GM18907 (cell line): ENCODE measurements around the gene LRRC40.
A peak's percentile ranks its signal among the peaks of the same experiment; 100 is the strongest.
"Not testable (repeated sequence)": the region's sequence is repeated elsewhere in the genome, so short reads cannot be mapped to it uniquely, and the experiment has no call there.

ENCODE experiments used
- ATAC-seq: cut with Tn5 transposase; IDR thresholded peaks from one replicate; pipeline ENCODE4 v1.9.1; 2021; ENCODE audit warnings: mild to moderate bottlenecking, moderate library complexity; ENCODE audit not compliant: unreplicated experiment

The LRRC40 gene

GRCh38 chr1:70205434-70206118, at the start of gene LRRC40:
LRRC40 (minus strand) TSS chr1:70205579; CDS start chr1:70205540, 39 bp downstream.
- ATAC-seq, result peak; percentile 80

GRCh38 chr1:70248729-70249128, 43.4 kb upstream of the LRRC40 start:
- no peak for ATAC-seq

- ATAC-seq, result no peak
Observed at GRCh38 chr1:70247768-70248167, 42.4 kb upstream of the LRRC40 start.

- no peak for ATAC-seq
Observed at GRCh38 chr1:70247122-70247521, 41.7 kb upstream of the LRRC40 start.

DNA sequence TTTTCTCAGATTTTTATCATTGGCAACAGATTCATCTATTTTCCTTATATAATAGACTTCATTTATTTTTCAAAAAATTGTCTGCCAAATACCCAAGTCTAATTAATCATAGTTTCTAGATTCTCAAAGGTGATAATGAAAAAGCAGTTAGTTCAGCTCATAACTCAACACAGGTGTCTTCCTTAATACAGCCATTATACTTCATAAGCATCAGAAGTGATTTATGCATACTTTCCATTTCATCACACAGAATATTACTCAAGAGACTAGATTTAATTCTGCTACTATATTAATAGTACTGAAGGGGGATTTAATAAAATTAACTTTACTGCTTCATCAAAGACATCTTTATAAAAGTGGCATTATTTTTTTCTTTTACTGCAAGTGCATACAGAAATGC, 34.6 kb upstream of the LRRC40 start:
- no peak for ATAC-seq

GRCh38 chr1:70234733-70235132, 29.4 kb upstream of the LRRC40 start:
- no peak for ATAC-seq

DNA sequence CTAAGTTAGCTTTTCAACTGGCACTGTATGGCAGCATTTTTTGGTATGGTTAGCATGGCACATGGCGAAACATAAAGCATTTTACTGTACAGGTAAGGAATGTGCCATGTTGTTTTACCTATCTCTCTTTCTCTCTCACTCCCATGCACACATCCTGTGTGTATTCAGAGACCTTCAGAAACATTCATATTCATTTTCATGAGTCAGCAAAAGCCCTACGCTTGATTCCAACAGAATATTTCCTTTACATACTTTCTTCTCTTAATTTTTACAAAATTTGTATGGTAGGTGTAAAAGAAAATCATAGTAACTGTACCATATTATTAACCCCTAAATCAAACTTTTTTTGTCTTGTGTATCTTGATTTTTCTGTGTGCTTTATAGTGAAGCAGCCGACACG, 26.1 kb upstream of the LRRC40 start:
- no peak for ATAC-seq

DNA sequence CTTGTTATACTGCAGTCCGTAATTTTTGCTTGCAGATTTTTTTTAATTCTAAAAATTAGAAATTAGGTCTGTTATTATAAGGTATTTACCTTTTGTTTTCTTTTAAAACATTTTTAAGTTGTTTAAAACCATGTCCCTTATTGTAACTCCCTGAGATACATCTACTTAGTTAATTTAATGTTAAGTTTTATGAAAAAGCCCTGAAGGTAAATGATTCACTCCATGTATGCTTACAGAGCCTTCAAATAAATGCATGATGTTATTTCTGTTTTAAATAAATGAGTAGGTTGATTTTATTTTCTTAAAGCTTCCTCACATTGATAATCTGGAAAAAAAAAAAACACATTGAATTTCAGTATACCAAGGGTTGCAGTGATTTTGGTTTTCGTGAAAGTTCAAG, 23.3 kb upstream of the LRRC40 start:
- ATAC-seq, result no peak

- ATAC-seq, result peak; percentile 48
Observed at GRCh38 chr1:70227439-70227838, 22.1 kb upstream of the LRRC40 start.

- no peak for ATAC-seq
Observed at GRCh38 chr1:70224954-70225353, 19.6 kb upstream of the LRRC40 start.

DNA sequence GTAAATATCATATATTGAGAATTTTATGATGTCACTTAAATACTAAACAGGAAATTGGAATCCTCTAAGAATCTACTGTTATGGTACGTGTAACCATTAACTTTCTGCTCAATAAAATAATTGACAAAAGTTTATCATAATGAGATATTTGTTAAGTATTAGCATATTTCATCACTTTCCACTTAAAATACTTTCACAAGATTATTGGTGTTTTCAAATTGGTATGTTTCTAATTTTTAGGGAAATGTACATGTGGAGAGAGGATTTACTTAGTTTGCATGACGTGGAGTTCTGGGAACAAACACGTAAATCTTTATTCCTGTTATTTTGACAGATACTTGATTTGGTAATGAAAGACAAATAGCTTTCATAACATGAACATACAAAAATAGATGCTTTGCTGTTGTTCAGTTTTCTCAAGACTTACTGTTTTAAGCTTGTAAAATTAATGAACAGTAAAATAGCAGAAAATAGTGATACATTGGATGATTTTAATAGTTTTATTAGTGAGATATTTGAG, 17.4 kb upstream of the LRRC40 start:
- no peak for ATAC-seq

GRCh38 chr1:70221238-70222121, 16.1 kb upstream of the LRRC40 start, which contains the start of gene SRSF11:
SRSF11 (plus strand) TSS chr1:70221380; CDS start chr1:70221637, 257 bp downstream.
- ATAC-seq, result peak; percentile 95

GRCh38 chr1:70220517-70221237, 15.3 kb upstream of the LRRC40 start:
- peak; percentile 10 for ATAC-seq

DNA sequence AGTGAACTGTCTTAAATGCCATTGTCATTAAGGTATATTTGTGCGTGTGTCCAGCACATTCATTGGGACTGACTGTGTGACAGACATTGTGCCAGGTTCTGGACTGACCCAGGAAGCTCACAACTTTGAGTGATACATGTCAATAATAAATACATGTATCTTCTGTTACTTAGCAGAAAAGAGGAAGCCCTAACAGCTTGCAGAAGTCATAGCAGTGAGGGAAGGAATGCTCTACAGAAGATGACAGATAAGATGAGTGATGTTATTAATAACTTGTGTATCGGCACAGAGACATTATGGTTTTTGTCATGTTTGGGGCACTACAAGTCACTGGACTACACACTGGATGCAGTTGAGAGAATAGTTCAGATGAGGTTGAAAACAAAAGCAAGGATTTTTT, 14.6 kb upstream of the LRRC40 start:
- no peak for ATAC-seq

DNA sequence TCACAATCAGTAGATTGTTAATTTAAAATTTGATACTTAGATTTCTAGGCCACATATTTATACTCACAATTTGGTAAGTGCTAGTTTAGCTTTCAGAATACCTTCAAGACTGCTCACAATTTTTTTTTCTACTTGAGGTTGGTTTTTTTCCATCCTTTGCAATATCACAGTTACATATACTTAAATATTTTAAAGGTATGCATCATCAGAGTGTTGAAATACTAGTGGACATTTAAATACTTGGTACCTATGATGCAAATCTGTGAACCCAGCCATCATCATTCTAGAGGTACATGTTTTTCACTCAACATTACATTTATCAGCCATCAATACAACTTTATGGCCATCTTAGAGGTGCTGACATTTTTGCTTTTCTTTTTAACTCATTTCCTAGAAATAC, 6.2 kb upstream of the LRRC40 start:
- ATAC-seq, result no peak

- no peak for ATAC-seq
Observed at GRCh38 chr1:70210820-70211219, 5.4 kb upstream of the LRRC40 start.

GRCh38 chr1:70208292-70208691, 2.9 kb upstream of the LRRC40 start:
- no peak for ATAC-seq

DNA sequence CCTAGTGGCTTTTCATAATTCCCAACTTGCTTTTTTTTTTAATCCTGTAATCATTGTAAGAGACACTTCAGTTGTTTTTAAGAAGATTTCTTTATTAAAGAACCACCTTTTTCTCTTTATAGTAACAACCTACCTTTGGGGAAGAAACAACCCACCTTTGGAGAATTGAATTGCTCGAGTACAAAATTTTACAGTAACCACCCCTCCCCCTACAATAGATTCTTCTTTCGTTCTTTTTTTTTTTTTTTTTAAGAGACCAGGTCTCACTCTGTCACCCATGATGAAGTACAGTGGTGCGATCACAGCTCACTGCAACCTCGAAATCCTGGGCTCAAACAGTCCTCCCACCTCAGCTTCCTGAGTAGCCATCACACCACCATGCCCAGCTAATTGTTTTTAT, 2.1 kb upstream of the LRRC40 start:
- no peak for ATAC-seq

GRCh38 chr1:70206833-70207232, 1.5 kb upstream of the LRRC40 start:
- ATAC-seq, result not testable (repeated sequence)

- peak; percentile 39 for ATAC-seq
Observed at GRCh38 chr1:70205071-70205433, 327 bp downstream of the LRRC40 start.

- no peak for ATAC-seq
Observed at GRCh38 chr1:70204600-70204999, 779 bp downstream of the LRRC40 start.
